Mononuclear cell (primary cell): Measurements from ENCODE around the gene ZSCAN29. TPM values are rescaled to one million over a fixed set of nuclear protein-coding genes. Genes with fewer than 3 reads are reported as not detected.
A peak's percentile ranks its signal among the peaks of the same experiment; 100 is the strongest.
"Not testable (repeated sequence)": the region's sequence is repeated elsewhere in the genome, so short reads cannot be mapped to it uniquely, and the experiment has no call there.

Experiments used
- H3K27me3 ChIP-seq: 2 replicates; pipeline ENCODE4 v1.6.0; 2011; ENCODE audit warnings: low read length, control low read depth; ENCODE audit not compliant: insufficient read depth
- H3K4me1 ChIP-seq: 2 replicates; pipeline ENCODE4 v1.5.1; 2011; ENCODE audit warnings: mild to moderate bottlenecking, low read length, control low read depth; ENCODE audit not compliant: insufficient read depth
- H3K4me3 ChIP-seq: 2 replicates; pipeline ENCODE4 v1.5.1; 2011; ENCODE audit warnings: mild to moderate bottlenecking, low read length, moderate library complexity
- H3K9me3 ChIP-seq: 2 replicates; pipeline ENCODE4 v1.5.1; 2011; ENCODE audit warnings: low read depth, mild to moderate bottlenecking, control low read depth, low read length
- total RNA-seq: library from RNA; depleted of rRNA; stranded (reverse); fragments of >200 nt; gene quantifications from one replicate; pipeline ENCODE4 v1.2.3, GENCODE V29; 2012

ZSCAN29 gene
- 8.6 TPM for total RNA-seq

DNA sequence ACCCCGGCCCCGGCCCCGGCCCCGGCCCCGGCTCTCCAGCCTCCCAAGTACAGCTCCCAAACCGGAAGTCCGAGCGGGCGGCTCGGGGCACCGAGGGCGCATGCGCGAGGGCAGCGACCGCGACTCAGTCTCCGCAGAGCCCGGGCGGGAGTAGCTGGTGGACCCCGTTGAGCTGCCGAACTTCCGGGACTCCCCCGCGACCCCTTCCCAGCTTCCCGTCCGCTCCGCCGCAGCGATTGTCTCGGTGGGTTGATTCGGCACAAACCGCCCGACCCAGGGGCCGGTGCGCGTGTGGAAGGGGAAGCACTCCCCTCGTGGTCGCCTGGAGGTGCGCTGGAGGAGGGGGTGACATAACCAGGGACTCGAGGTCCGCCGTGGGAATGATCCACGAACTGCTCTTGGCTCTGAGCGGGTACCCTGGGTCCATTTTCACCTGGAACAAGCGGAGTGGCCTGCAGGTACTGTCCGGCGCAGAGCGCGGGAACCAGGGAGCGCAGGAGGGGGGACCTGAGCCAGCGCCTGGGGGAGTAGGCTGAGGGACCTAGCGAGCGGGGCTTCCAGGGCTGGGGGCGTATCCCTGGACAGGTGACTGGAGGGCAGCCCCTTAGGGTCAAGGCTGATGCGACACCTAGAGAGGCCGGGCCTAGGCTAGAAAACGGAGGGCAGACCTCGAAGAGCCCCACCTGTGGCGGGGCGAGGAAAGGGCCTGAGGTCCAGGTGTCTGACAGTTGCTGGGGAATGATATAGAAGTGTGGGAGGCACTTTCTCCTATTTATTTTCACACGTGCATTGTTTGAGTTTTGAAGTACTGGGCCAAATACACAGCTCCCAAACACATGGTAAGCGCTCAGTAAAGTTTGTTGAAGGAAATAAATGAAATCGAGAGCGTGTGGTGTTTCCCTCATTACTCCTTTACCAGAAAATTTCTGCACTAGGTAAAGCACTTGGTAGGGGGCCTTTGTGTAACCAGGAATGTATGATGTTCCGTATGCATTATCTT is at the start of gene ZSCAN29, which contains the start of gene TUBGCP4:
Gene ZSCAN29, minus strand, starts transcription at position 69 of the 1,000 bp plus-strand sequence. CDS start 1,130 bp downstream, outside the sequence.
Gene TUBGCP4, plus strand, starts transcription at position 127 of the 1,000 bp plus-strand sequence. Its CDS starts 254 bp downstream, at position 381.
- H3K4me3 ChIP-seq: peak within 1 kb of the TSS; percentile 74
- no peaks in the 10 kb centered on the region for H3K9me3 ChIP-seq
- H3K4me1 ChIP-seq: peaks cover 31% of the 10 kb centered on the region
- H3K27me3 ChIP-seq: no peaks in the 10 kb centered on the region

DNA sequence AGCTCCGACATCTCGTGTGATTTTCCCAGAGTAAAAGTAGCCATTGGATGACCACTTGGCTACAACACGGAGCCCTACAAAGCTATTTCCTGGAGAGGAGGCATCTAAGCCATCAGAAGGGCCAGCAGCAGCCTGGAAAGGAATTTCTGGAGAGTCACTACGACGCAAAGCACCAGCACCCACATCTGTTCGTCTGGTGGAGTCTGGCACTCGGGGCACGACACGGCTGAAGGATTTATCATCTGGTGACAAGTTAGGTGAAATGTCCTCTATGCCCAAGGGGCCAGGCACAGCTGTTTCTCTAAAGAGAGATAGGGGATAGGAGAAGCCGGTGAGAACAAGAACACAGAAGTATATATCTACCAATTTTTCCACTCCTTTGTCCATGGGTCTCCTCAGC is 49.6 kb upstream of the ZSCAN29 start:
- no peak overlapping the region for H3K4me3 ChIP-seq
- H3K4me1 ChIP-seq: no peaks in the 10 kb centered on the region
- no peaks in the 10 kb centered on the region for H3K9me3 ChIP-seq
- H3K27me3 ChIP-seq: no peaks in the 10 kb centered on the region

DNA sequence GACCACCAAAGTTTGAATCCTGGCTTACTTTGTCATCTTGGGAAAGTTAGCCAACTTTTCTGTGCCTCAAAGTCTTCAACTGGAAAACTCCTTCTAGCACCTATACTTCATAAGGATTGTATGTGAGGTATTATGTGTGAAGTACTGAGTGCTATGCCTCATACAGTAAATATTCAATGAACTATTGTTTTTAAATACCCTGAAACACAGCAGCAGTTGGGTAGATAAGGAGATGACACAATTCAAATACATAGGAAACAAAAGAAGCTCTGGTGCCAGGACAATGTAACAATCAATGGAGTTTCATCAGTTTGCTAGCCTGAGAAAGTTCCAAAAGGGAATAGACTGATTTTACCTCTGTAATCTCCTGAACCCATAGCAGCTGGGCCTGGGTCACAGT is 43.4 kb upstream of the ZSCAN29 start:
- H3K4me1 ChIP-seq: no peaks in the 10 kb centered on the region
- H3K9me3 ChIP-seq: no peaks in the 10 kb centered on the region
- H3K27me3 ChIP-seq: no peaks in the 10 kb centered on the region
- no peak overlapping the region for H3K4me3 ChIP-seq

DNA sequence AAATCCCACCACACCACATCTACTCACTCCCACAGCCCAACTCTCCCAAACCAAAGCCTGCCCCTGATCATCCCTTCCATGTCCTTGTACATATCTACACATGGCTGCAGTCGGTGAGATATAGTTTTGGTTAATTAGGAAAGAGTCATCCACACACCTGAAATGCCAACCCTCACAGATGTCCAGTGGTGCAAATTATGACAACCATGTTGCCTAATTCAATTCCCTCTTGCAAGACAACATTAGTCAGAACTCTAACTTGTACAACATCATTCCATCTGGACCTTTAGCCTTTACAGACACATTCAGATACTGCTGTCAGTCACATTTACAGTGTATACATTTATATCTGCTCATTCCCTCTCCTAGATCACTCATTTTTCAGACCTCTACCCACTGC is 41.3 kb upstream of the ZSCAN29 start:
- Histone ChIP-seq H3K27me3 (no peaks in the 10 kb centered on the region), H3K9me3 (no peaks in the 10 kb centered on the region), H3K4me3 (no peak overlapping the region), H3K4me1 (no peaks in the 10 kb centered on the region)

DNA sequence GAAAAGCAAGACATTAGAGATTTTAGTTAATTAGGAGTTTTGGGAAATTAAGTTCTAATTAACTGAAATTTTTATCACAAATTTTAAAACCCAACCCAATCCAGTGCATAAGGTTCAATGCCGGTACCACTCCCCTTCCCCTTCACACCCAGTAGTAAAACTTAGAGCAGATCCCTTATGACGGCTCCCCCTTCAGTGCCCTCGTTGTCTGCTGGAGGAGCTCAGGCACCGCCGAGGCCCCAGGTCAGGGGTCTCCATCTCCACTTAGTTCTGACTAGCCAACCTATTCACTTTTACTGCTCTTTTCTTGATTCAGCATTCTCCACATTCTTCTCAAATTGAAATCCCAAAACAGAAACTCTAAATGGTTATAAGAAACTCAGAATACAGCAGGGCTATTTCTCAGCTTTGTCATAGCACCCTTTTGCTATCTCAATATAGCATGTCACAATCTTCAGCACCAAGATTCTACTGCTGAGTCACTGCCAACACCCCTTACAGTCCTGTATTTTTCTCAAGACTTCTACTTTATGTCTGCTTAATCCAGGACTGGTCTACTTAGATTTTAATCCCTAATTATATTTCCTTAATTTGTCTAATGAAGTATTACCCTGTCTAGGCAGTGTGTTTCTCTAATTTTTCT is 39.9 kb upstream of the ZSCAN29 start:
- no peaks in the 10 kb centered on the region for H3K27me3 ChIP-seq
- no peak overlapping the region for H3K4me3 ChIP-seq
- H3K9me3 ChIP-seq: no peaks in the 10 kb centered on the region
- H3K4me1 ChIP-seq: no peaks in the 10 kb centered on the region

- H3K27me3 ChIP-seq: no peaks in the 10 kb centered on the region
- no peak overlapping the region for H3K4me3 ChIP-seq
- no peaks in the 10 kb centered on the region for H3K4me1 ChIP-seq
- no peaks in the 10 kb centered on the region for H3K9me3 ChIP-seq
Measured at GRCh38 chr15:43408789-43409188, 37.9 kb upstream of the ZSCAN29 start.

GRCh38 chr15:43406808-43407207 is 36.0 kb upstream of the ZSCAN29 start:
- Histone ChIP-seq H3K4me1 (no peaks in the 10 kb centered on the region), H3K9me3 (no peaks in the 10 kb centered on the region), H3K4me3 (no peak overlapping the region), H3K27me3 (no peaks in the 10 kb centered on the region)

- H3K27me3 ChIP-seq: no peaks in the 10 kb centered on the region
- H3K4me1 ChIP-seq: no peaks in the 10 kb centered on the region
- H3K4me3 ChIP-seq: no peak overlapping the region
- no peaks in the 10 kb centered on the region for H3K9me3 ChIP-seq
Measured at GRCh38 chr15:43406189-43406588, 35.3 kb upstream of the ZSCAN29 start.

GRCh38 chr15:43404130-43404529 is 33.3 kb upstream of the ZSCAN29 start:
- Histone ChIP-seq H3K27me3 (no peaks in the 10 kb centered on the region), H3K4me1 (no peaks in the 10 kb centered on the region), H3K9me3 (no peaks in the 10 kb centered on the region), H3K4me3 (no peak overlapping the region)

DNA sequence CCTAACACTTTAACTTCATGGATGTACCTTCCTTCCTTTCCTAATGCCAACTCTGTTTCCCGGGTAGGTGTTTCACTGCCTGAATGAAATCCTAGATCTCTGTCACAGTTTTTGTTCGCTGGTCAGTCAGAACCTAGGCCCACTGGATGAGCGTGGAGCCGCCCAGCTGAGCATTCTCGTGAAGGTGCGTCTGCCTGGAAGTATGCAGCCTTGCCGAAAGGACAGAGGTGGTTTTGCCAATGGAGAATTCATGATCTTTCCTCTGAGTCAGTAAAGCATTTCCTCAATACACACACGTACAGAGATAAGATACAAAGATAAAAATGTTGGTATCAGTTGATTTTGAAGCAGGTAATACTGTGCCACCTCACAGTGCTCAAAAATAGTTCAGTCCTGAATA is 32.8 kb upstream of the ZSCAN29 start:
- Histone ChIP-seq H3K27me3 (no peaks in the 10 kb centered on the region), H3K4me1 (no peaks in the 10 kb centered on the region), H3K4me3 (no peak overlapping the region), H3K9me3 (no peaks in the 10 kb centered on the region)

GRCh38 chr15:43402255-43402654 is 31.4 kb upstream of the ZSCAN29 start:
- Histone ChIP-seq H3K27me3 (no peaks in the 10 kb centered on the region), H3K9me3 (no peaks in the 10 kb centered on the region), H3K4me1 (no peaks in the 10 kb centered on the region), H3K4me3 (no peak overlapping the region)

DNA sequence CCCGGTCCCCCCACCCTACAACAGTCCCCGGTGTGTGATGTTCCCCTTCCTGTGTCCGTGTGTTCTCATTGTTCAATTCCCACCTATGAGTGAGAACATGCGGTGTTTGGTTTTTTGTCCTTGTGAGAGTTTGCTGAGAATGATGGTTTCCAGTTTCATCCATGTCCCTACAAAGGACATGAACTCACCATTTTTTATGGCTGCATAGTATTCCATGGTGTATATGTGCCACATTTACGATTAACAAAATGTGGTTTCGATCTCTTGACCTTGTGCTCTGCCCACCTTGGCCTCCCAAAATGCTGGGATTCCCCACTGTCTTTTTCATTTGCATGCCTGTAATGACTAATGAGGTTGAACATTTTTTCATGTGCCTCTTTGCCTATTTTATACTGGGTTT is 22.7 kb upstream of the ZSCAN29 start:
- H3K4me1 ChIP-seq, H3K9me3 ChIP-seq, H3K4me3 ChIP-seq, H3K27me3 ChIP-seq: not testable (repeated sequence)

DNA sequence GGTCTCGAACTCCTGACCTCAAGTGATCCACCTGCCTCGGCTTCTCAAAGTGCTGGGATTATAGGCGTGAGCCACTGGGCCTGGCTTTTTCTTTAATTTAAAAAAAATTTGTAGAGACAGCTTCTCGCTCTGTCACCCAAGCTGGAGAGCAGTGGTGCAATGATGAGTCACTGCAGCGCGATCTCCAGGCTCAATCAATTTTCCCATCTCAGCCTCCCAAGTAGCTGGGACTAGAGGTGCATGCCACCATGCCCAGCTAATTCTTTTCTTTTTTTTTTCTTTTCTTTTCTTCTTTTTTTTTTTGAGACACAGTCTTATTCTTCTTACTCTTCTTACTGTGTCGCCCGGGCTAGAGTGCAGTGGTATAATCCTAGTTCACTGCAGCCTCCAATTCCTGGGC is 19.9 kb upstream of the ZSCAN29 start:
- Histone ChIP-seq H3K9me3 (no peaks in the 10 kb centered on the region), H3K4me1 (no peaks in the 10 kb centered on the region), H3K27me3 (no peaks in the 10 kb centered on the region), H3K4me3 (no peak overlapping the region)

- Histone ChIP-seq H3K4me1 (no peaks in the 10 kb centered on the region), H3K4me3 (no peak overlapping the region), H3K9me3 (no peaks in the 10 kb centered on the region), H3K27me3 (no peaks in the 10 kb centered on the region)
Measured at GRCh38 chr15:43383070-43383469, 12.2 kb upstream of the ZSCAN29 start.

GRCh38 chr15:43382310-43382709 is 11.5 kb upstream of the ZSCAN29 start:
- H3K9me3 ChIP-seq: no peaks in the 10 kb centered on the region

More at GRCh38 chr15:43382310-43382709, 11.5 kb upstream of the ZSCAN29 start:
- H3K4me1 ChIP-seq: no peaks in the 10 kb centered on the region
- H3K27me3 ChIP-seq: no peaks in the 10 kb centered on the region
- no peak overlapping the region for H3K4me3 ChIP-seq
